Neural crest cell (in vitro differentiated cells): ENCODE results near the gene CLPTM1L. TPM values are rescaled to one million over a fixed set of nuclear protein-coding genes. Genes with fewer than 3 reads are reported as not detected.

Source experiments
- DNase-seq: peaks from one replicate; pipeline ENCODE4 v3.0.0; 2021; ENCODE audit warnings: low read depth, mixed read lengths, low spot score
- H3K27ac Mint-ChIP-seq: one replicate; pipeline ENCODE4 v1.8.0; 2021; ENCODE audit warnings: mild to moderate bottlenecking, mixed read lengths; ENCODE audit not compliant: unreplicated experiment
- H3K27me3 Mint-ChIP-seq: 2 replicates; pipeline ENCODE4 v1.8.0; 2021; ENCODE audit warnings: low read depth, mild to moderate bottlenecking, mixed read lengths
- H3K36me3 Mint-ChIP-seq: 2 replicates; pipeline ENCODE4 v1.8.0; 2021; ENCODE audit warnings: low read depth, mild to moderate bottlenecking, mixed read lengths
- H3K4me1 Mint-ChIP-seq: 2 replicates; pipeline ENCODE4 v1.8.0; 2021; ENCODE audit warnings: mixed read lengths
- H3K4me3 Mint-ChIP-seq: one replicate; pipeline ENCODE4 v1.8.0; 2021; ENCODE audit warnings: mild to moderate bottlenecking, mixed read lengths
- H3K9me3 Mint-ChIP-seq: 2 replicates; pipeline ENCODE4 v1.8.0; 2021; ENCODE audit warnings: mixed read lengths
- CTCF ChIP-seq: fragments of 200-600 bp; sonication (generic); conservative IDR thresholded peaks from 2 replicates; pipeline ENCODE4 v1.5.0; 2021; ENCODE audit warnings: antibody characterized with exemption, mild to moderate bottlenecking
- total RNA-seq: library from RNA; stranded (reverse); gene quantifications from 2 replicates; pipeline ENCODE4 v1.2.1, GENCODE V29; 2021

The CLPTM1L gene
- total RNA-seq, 1 donor from 2014 or later, result 103 TPM

- DNase-seq, result no peak
- no peak for TF ChIP-seq CTCF
- Mint-ChIP-seq H3K36me3 (no peaks in the 10 kb centered on the region), H3K27me3 (peaks cover 58% of the 10 kb centered on the region), H3K27ac (no peak overlapping the region), H3K4me1 (peaks cover 3% of the 10 kb centered on the region), H3K4me3 (no peak overlapping the region), H3K9me3 (peaks cover 2% of the 10 kb centered on the region)
Observed at GRCh38 chr5:1378866-1379659, 34.2 kb upstream of the CLPTM1L start.

DNA sequence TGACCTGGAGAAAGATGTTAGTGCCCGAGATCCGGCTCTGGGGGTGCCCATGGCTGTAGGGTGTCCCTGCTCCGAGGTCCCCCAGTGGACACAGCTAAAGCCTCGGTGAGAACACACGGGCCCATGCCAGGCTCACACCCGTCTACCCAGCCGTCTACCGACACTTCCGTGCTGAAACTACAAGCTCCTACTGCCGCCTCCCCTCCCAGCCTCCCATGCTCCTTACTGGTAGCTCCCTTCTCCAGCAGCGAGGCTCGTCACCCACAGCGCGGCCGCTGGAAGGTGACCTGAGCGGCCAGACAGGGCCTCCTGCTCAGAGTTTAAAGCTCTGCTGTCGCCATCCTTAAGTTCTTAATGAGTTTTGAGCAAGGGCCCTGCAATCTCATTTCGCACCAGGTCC lies 33.2 kb upstream of the CLPTM1L start:
- H3K36me3 Mint-ChIP-seq, result no peaks in the 10 kb centered on the region
- H3K4me3 Mint-ChIP-seq, result no peak overlapping the region
- peaks cover 3% of the 10 kb centered on the region for H3K4me1 Mint-ChIP-seq
- H3K27ac Mint-ChIP-seq, result no peak overlapping the region
- DNase-seq, result no peak
- TF ChIP-seq CTCF, result no peak
- H3K9me3 Mint-ChIP-seq, result peaks cover 2% of the 10 kb centered on the region
- peaks cover 51% of the 10 kb centered on the region for H3K27me3 Mint-ChIP-seq

DNA sequence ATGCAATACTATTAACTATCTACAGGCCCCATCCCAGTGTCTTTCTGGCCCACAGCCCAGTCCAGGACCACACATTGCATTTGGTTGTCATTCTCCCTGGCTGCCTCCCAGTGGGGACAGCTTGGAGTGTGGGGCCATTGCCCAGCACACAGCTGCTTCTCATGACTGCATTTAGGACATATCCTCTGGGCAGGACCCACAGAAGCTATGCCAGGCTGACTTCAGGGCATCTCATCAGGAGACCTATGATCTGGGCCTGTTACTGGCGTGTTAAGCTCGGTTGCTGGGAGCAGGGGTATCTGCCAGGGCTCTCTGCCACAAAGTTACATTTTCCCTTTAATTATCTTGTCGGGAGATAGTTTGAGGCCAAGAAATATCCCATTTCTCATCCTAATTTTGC lies 32.1 kb upstream of the CLPTM1L start:
- no peak overlapping the region for H3K4me3 Mint-ChIP-seq
- peaks cover 2% of the 10 kb centered on the region for H3K9me3 Mint-ChIP-seq
- H3K27ac Mint-ChIP-seq, result no peak overlapping the region
- DNase-seq, result no peak
- H3K36me3 Mint-ChIP-seq, result no peaks in the 10 kb centered on the region
- peaks cover 56% of the 10 kb centered on the region for H3K27me3 Mint-ChIP-seq
- peaks cover 3% of the 10 kb centered on the region for H3K4me1 Mint-ChIP-seq
- no peak for TF ChIP-seq CTCF

GRCh38 chr5:1375871-1376810 lies 31.2 kb upstream of the CLPTM1L start:
- Mint-ChIP-seq H3K4me3 (no peak overlapping the region), H3K9me3 (peaks cover 2% of the 10 kb centered on the region), H3K4me1 (peaks cover 3% of the 10 kb centered on the region), H3K36me3 (no peaks in the 10 kb centered on the region), H3K27ac (peak overlapping the region; percentile 29), H3K27me3 (peaks cover 55% of the 10 kb centered on the region)
- no peak for TF ChIP-seq CTCF
- DNase-seq, result no peak

DNA sequence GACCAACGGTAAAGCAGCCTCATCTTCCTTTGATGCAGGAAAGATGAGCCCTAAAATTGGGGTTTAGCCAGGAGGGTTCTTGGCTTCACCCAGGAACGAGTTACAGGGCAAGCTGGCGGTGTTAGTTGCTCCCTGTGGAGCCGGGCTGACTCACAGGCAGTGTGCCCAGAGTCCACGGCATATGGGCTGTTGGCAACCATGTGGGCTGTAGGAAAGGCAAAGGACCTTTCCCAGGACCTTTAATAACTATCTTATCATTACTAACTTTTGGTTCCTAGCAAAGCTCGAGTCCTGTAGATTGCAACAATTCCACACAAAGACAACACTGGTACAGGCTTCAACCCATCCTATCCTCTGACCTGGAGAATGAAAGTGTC lies 29.8 kb upstream of the CLPTM1L start:
- Mint-ChIP-seq H3K9me3 (no peaks in the 10 kb centered on the region), H3K36me3 (no peaks in the 10 kb centered on the region), H3K27ac (no peak overlapping the region), H3K4me3 (no peak overlapping the region), H3K27me3 (peaks cover 50% of the 10 kb centered on the region), H3K4me1 (no peaks in the 10 kb centered on the region)
- TF ChIP-seq CTCF, result no peak
- DNase-seq, result no peak
